Activated CD4-positive, alpha-beta T cell treated with anti-CD3 and anti-CD28 coated beads, Interleukin-2, Interleukin-4, amounts not matched to agents 100 ng/mL and 50 ng/mL, durations not matched to agents 16 hours and 8 hours (primary cell): ENCODE results near the gene NIPSNAP2.
"Not testable (repeated sequence)": the region's sequence is repeated elsewhere in the genome, so short reads cannot be mapped to it uniquely, and the experiment has no call there.

Source experiments
- DNase-seq: peaks from one replicate; pipeline ENCODE4 v3.0.0-alpha.2; 2020; ENCODE audit warnings: low spot score

The NIPSNAP2 gene

GRCh38 chr7:56047446-56048116 lies 83.2 kb downstream of the NIPSNAP2 start:
- DNase-seq, result not testable (repeated sequence)

- no peak for DNase-seq
Observed at GRCh38 chr7:56048245-56048644, 83.9 kb downstream of the NIPSNAP2 start.

DNA sequence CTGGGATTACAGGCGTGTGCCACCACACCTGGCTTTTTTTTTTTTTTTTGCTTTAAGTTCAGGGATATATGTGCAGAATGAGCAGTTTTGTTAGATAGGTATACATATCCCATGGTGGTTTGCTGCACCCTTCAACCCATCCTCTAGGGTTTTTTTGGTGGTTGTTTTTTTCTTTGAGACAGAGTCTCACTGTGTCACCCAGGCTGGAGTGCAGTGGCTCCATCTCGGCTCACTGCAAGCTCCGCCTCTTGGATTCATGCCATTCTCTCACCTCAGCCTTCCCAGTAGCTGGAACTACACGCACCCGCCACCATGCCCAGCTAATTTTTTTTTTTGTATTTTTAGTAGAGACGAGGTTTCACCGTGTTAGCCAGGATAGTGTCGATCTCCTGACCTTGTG lies 84.4 kb downstream of the NIPSNAP2 start:
- peak; percentile 11 for DNase-seq
